ENCODE results near the gene NEK4. TPM values are rescaled to one million over a fixed set of nuclear protein-coding genes. Genes with fewer than 3 reads are reported as not detected.
"Not testable (repeated sequence)": the region's sequence is repeated elsewhere in the genome, so short reads cannot be mapped to it uniquely, and the experiment has no call there.

Gene NEK4
- total RNA-seq, 1 donor = 12.3 TPM

- Histone ChIP-seq H3K4me1 (ENCODE audit: insufficient read depth, low read length) (no peaks in the 10 kb centered on the region), H3K27me3 (ENCODE audit: insufficient read depth, low read length) (no peaks in the 10 kb centered on the region)
Measured at GRCh38 chr3:52743152-52743551, 27.6 kb downstream of the NEK4 start.

GRCh38 chr3:52742418-52743041 is 28.2 kb downstream of the NEK4 start:
- Histone ChIP-seq H3K9me3 (ENCODE audit: low read depth, low read length) (no peaks in the 10 kb centered on the region), H3K4me1 (ENCODE audit: insufficient read depth, low read length) (no peaks in the 10 kb centered on the region), H3K4me3 (ENCODE audit: low read length) (no peak overlapping the region), H3K27me3 (ENCODE audit: insufficient read depth, low read length) (no peaks in the 10 kb centered on the region)

More at GRCh38 chr3:52743152-52743551, 27.6 kb downstream of the NEK4 start:
- Histone ChIP-seq H3K4me3 (ENCODE audit: low read length) (no peak overlapping the region), H3K9me3 (ENCODE audit: low read depth, low read length) (no peaks in the 10 kb centered on the region)

- Histone ChIP-seq H3K4me3 (ENCODE audit: low read length) (no peak overlapping the region), H3K4me1 (ENCODE audit: insufficient read depth, low read length) (no peaks in the 10 kb centered on the region), H3K9me3 (ENCODE audit: low read depth, low read length) (no peaks in the 10 kb centered on the region), H3K27me3 (ENCODE audit: insufficient read depth, low read length) (no peaks in the 10 kb centered on the region)
Measured at GRCh38 chr3:52739730-52740129, 31.0 kb downstream of the NEK4 start.

- no peak overlapping the region for H3K4me3 ChIP-seq (ENCODE audit: low read length)
- H3K27me3 ChIP-seq (ENCODE audit: insufficient read depth, low read length) = no peaks in the 10 kb centered on the region
- H3K4me1 ChIP-seq (ENCODE audit: insufficient read depth, low read length) = no peaks in the 10 kb centered on the region
- H3K9me3 ChIP-seq (ENCODE audit: low read depth, low read length) = peaks cover 12% of the 10 kb centered on the region
Measured at GRCh38 chr3:52733256-52733891, 37.4 kb downstream of the NEK4 start.

GRCh38 chr3:52731590-52731989 is 39.1 kb downstream of the NEK4 start:
- Histone ChIP-seq H3K4me3 (ENCODE audit: low read length) (no peak overlapping the region), H3K27me3 (ENCODE audit: insufficient read depth, low read length) (no peaks in the 10 kb centered on the region), H3K9me3 (ENCODE audit: low read depth, low read length) (peaks cover 12% of the 10 kb centered on the region), H3K4me1 (ENCODE audit: insufficient read depth, low read length) (no peaks in the 10 kb centered on the region)

DNA sequence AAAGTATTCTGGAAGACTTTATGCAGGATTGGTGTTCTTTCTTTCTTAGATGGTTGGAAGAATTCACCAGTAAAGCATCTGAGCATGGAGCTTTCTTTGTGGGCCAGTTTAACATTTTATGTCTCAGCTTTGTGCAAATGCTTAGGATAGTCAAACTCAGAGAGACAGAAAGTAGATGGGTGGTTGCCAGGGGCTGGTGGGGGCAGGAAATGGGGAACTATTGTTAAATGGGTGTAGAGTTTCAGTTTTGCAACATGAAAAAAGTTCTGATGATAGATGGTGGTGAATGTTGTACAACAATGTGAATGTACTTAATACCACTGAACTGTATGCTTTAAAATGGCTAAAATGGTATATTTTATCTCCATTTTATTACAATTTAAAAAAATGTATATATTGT is 40.1 kb downstream of the NEK4 start:
- Histone ChIP-seq H3K9me3 (ENCODE audit: low read depth, low read length) (peaks cover 12% of the 10 kb centered on the region), H3K27me3 (ENCODE audit: insufficient read depth, low read length) (no peaks in the 10 kb centered on the region)

GRCh38 chr3:52728753-52729152 is 42.0 kb downstream of the NEK4 start:
- H3K4me3 ChIP-seq (ENCODE audit: low read length); H3K27me3 ChIP-seq (ENCODE audit: insufficient read depth, low read length); H3K4me1 ChIP-seq (ENCODE audit: insufficient read depth, low read length): not testable (repeated sequence)
- peaks cover 12% of the 10 kb centered on the region for H3K9me3 ChIP-seq (ENCODE audit: low read depth, low read length)

More for the DNA sequence above, 40.1 kb downstream of the NEK4 start:
- no peak overlapping the region for H3K4me3 ChIP-seq (ENCODE audit: low read length)
- H3K4me1 ChIP-seq (ENCODE audit: insufficient read depth, low read length) = no peaks in the 10 kb centered on the region

DNA sequence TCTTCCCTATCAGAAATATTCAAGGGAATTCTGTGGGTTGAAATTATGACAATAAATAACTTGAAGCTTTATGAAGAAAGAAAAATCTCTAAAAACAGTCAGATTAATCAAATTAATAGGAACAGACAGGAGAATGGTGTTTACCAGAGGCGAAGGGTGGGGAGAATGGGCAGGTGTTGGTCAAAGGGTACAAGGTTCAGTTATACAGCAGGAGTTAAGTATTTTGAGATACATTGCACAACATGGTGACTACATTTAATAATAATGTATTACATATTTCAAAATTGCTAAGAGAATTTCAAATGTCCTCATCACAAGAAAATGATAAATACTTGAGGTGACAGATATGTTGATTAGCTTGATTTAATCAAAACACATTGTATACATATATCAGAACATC is 46.2 kb downstream of the NEK4 start:
- peaks cover 34% of the 10 kb centered on the region for H3K4me1 ChIP-seq (ENCODE audit: insufficient read depth, low read length)
- no peaks in the 10 kb centered on the region for H3K27me3 ChIP-seq (ENCODE audit: insufficient read depth, low read length)
- H3K4me3 ChIP-seq (ENCODE audit: low read length) = no peak overlapping the region
- no peaks in the 10 kb centered on the region for H3K9me3 ChIP-seq (ENCODE audit: low read depth, low read length)

- Histone ChIP-seq H3K4me1 (ENCODE audit: insufficient read depth, low read length) (peaks cover 34% of the 10 kb centered on the region), H3K4me3 (ENCODE audit: low read length) (no peak overlapping the region), H3K9me3 (ENCODE audit: low read depth, low read length) (no peaks in the 10 kb centered on the region), H3K27me3 (ENCODE audit: insufficient read depth, low read length) (no peaks in the 10 kb centered on the region)
Measured at GRCh38 chr3:52723935-52724334, 46.8 kb downstream of the NEK4 start.

DNA sequence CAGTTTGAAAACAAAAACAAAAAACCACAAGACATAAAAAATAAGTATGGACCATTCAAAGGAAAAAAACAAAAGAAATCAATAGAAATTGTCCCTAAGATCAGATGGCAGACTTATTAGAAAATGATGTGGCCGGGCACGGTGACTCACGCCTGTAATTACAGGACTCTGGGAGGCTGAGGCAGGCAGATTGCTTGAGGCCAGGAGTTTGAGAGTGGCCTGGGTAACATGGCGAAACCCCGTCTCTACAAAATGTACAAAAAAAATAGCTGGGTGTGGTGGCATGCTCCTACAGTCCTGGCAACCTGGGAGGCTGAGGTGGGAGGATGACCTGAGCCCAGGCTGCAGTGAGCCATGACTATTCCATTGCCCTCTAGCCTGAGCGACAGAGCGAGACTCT is 48.2 kb downstream of the NEK4 start:
- Histone ChIP-seq H3K4me3 (ENCODE audit: low read length) (no peak overlapping the region), H3K27me3 (ENCODE audit: insufficient read depth, low read length) (no peaks in the 10 kb centered on the region), H3K9me3 (ENCODE audit: low read depth, low read length) (no peaks in the 10 kb centered on the region), H3K4me1 (ENCODE audit: insufficient read depth, low read length) (peaks cover 34% of the 10 kb centered on the region)

DNA sequence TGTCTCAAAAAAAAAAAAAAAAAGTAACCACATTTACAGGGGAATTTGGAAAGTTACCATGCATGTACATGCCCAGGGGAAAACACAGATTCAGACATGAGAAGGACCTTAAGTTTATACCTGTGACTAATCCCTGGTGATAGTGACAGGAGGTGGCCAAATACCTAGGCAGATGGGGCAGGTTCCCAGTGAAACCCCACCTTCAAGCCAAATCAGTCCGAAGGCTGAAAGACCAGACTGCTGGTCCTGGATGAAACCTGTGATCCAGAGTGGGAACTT is 49.1 kb downstream of the NEK4 start:
- Histone ChIP-seq H3K9me3 (ENCODE audit: low read depth, low read length) (no peaks in the 10 kb centered on the region), H3K4me1 (ENCODE audit: insufficient read depth, low read length) (peaks cover 34% of the 10 kb centered on the region), H3K4me3 (ENCODE audit: low read length) (no peak overlapping the region), H3K27me3 (ENCODE audit: insufficient read depth, low read length) (no peaks in the 10 kb centered on the region)

DNA sequence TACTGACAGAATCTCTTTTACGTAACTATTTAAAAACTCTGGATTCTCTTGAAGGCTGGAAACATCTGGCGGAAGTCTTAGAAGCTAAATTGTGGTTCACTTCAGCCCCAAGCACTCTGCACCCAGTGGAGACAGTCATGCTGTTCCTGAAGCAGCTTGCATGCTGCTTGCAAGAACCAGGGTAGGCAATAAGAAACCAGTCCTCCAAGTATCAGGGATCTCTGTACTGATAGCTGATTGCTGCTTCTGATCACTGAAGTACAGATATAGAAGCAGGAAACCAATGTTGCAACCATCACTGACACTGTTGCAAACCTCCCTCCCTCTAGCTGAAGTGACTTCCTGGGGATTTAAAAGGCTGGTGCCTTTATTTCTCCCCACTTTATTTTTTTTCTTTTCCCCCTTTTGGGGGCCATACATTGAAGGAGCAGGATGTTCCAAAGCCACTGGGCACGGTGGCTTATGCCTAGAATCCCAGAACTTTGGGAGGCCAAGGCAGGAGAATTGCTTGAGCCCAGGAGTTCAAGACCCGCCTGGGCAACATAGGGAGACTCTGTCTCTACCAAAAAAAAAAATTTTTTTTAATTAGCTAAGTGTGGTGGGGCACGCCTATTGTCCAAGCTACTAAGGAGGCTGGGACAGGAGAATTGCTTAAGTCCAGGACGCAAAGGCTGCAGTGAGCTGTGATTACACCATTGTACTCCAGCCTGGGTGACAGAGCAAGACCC is 49.6 kb downstream of the NEK4 start:
- no peak overlapping the region for H3K4me3 ChIP-seq (ENCODE audit: low read length)
- no peaks in the 10 kb centered on the region for H3K9me3 ChIP-seq (ENCODE audit: low read depth, low read length)
- H3K27me3 ChIP-seq (ENCODE audit: insufficient read depth, low read length) = no peaks in the 10 kb centered on the region
- H3K4me1 ChIP-seq (ENCODE audit: insufficient read depth, low read length) = peaks cover 34% of the 10 kb centered on the region

DNA sequence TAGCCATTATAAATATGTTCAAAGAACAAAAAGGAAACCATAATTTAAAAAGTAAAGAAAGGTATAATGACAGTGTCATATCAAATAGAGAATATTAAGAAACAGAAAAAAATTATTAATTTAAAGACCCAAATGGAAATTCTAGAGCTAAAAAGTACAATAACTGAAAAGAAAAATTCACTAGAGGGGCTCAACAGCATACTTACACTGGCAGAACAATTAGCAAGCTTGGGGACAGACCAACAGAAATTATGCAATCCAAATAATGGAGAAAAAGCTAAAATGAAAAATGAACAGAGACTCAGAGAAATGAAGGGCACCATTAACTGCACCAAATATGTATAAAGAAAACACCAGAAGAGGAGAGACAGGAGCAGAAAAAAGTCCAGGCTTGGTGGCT is 51.1 kb downstream of the NEK4 start:
- Histone ChIP-seq H3K9me3 (ENCODE audit: low read depth, low read length) (no peaks in the 10 kb centered on the region), H3K27me3 (ENCODE audit: insufficient read depth, low read length) (no peaks in the 10 kb centered on the region), H3K4me1 (ENCODE audit: insufficient read depth, low read length) (peaks cover 34% of the 10 kb centered on the region), H3K4me3 (ENCODE audit: low read length) (no peak overlapping the region)

DNA sequence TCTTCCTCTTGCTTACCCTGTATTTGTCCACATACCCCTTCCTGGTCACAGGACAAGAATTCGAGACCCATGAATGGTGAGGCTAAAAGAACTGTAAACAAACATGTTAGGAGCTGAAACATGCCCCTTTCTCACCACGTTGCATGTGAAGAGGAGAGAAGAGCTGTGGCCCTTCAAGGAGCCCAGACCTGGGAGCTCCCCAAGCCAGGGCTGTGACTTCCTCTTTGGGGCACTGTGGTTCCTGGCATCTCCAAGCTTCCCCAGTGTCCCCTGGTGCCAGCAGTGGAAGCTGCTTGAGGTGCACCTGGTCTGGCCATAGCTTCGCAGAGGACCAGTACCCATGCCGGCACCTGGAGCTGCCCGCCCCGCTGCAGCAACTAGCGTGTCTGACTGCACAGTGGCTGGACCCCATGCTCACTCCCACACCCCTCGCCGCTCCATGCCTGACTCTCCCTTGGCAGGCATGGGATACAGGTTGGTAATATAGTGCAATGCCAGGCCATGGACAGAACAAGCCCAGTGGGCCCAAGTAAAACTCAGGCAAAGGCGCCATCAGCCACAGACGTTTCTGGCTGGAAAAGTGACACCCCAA is 54.9 kb downstream of the NEK4 start:
- peaks cover 12% of the 10 kb centered on the region for H3K4me1 ChIP-seq (ENCODE audit: insufficient read depth, low read length)
- no peaks in the 10 kb centered on the region for H3K27me3 ChIP-seq (ENCODE audit: insufficient read depth, low read length)
- H3K4me3 ChIP-seq (ENCODE audit: low read length) = no peak overlapping the region
- H3K9me3 ChIP-seq (ENCODE audit: low read depth, low read length) = no peaks in the 10 kb centered on the region
